ENCODE data around the gene NTRK2. TPM values are rescaled to one million over a fixed set of nuclear protein-coding genes. Genes with fewer than 3 reads are reported as not detected.

NTRK2 gene
- total and polyA plus RNA-seq, 2 experiments from 2014 or later: 0.03 TPM; not detected in 1

GRCh38 chr9:84880835-84881234 is 211.3 kb downstream of the NTRK2 start:
- TF ChIP-seq EZH2 (IDR thresholded peaks at IDR 0.05; ENCODE audit: low read depth, unreplicated experiment) (no peak), ZNF114 (CRISPR knock-in tag; IDR thresholded peaks at IDR 0.05) (no peak), STAT1 (IDR thresholded peaks at IDR 0.05; ENCODE audit: unreplicated experiment) (no peak), CREB1 (CRISPR knock-in tag; IDR thresholded peaks at IDR 0.05; ENCODE audit: low read depth) (no peak), EZH2phosphoT487 (IDR thresholded peaks at IDR 0.05; ENCODE audit: unreplicated experiment) (no peak), ZNF462 (CRISPR knock-in tag; IDR thresholded peaks at IDR 0.05) (no peak), ETS1 (IDR thresholded peaks at IDR 0.05) (no peak), ZNF331 (CRISPR knock-in tag; IDR thresholded peaks at IDR 0.05; ENCODE audit: low read depth) (no peak), POLR2AphosphoS5 (IDR thresholded peaks at IDR 0.05; ENCODE audit: low read depth) (no peak), NANOG (IDR thresholded peaks at IDR 0.05; ENCODE audit: borderline replicate concordance) (no peak), CTCF (conservative IDR thresholded peaks at IDR 0.05; ENCODE audit: low read depth in 2 of 2) (no peak)
- TF ChIP-seq, protein P1, sequence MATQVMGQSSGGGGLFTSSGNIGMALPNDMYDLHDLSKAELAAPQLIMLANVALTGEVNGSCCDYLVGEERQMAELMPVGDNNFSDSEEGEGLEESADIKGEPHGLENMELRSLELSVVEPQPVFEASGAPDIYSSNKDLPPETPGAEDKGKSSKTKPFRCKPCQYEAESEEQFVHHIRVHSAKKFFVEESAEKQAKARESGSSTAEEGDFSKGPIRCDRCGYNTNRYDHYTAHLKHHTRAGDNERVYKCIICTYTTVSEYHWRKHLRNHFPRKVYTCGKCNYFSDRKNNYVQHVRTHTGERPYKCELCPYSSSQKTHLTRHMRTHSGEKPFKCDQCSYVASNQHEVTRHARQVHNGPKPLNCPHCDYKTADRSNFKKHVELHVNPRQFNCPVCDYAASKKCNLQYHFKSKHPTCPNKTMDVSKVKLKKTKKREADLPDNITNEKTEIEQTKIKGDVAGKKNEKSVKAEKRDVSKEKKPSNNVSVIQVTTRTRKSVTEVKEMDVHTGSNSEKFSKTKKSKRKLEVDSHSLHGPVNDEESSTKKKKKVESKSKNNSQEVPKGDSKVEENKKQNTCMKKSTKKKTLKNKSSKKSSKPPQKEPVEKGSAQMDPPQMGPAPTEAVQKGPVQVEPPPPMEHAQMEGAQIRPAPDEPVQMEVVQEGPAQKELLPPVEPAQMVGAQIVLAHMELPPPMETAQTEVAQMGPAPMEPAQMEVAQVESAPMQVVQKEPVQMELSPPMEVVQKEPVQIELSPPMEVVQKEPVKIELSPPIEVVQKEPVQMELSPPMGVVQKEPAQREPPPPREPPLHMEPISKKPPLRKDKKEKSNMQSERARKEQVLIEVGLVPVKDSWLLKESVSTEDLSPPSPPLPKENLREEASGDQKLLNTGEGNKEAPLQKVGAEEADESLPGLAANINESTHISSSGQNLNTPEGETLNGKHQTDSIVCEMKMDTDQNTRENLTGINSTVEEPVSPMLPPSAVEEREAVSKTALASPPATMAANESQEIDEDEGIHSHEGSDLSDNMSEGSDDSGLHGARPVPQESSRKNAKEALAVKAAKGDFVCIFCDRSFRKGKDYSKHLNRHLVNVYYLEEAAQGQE (IDR thresholded peaks at IDR 0.05; ENCODE audit: unreplicated experiment): no peak
- Histone ChIP-seq H2AFZ (no peak overlapping the region), H3K36me3 (ENCODE audit: insufficient read depth) (no peaks in the 10 kb centered on the region), H3K27ac (ENCODE audit: low read depth) (no peak overlapping the region), H3K4me2 (no peak overlapping the region), H3F3A (replicated peaks; ENCODE audit: low read depth) (no peaks in the 10 kb centered on the region), H3K4me3 (no peak overlapping the region), H3K9me2 (ENCODE audit: insufficient read depth) (peaks cover 6% of the 10 kb centered on the region; the same call in 1 of the 2 replicates), H3K27me3 (ENCODE audit: insufficient read depth) (no peaks in the 10 kb centered on the region), H3K4me1 (ENCODE audit: insufficient read depth) (no peaks in the 10 kb centered on the region), H3K79me2 (replicated peaks; ENCODE audit: insufficient read depth) (no peaks in the 10 kb centered on the region), H4K20me1 (replicated peaks; ENCODE audit: insufficient read depth) (no peaks in the 10 kb centered on the region)
- no peak for DNase-seq (ENCODE audit: low spot score)
- Mint-ChIP-seq H3K9me3 (no peaks in the 10 kb centered on the region), H3K4me3 (no peak overlapping the region), H3K27me3 (ENCODE audit: insufficient read depth, low read depth, poor library complexity) (no peaks in the 10 kb centered on the region), H3K27ac (no peak overlapping the region), H3K4me1 (no peaks in the 10 kb centered on the region), H3K36me3 (ENCODE audit: low read depth) (no peaks in the 10 kb centered on the region)
- no peak for ATAC-seq

All from GM23338 (cell line).